ENCODE results near the gene CDH13.

The CDH13 gene

DNA sequence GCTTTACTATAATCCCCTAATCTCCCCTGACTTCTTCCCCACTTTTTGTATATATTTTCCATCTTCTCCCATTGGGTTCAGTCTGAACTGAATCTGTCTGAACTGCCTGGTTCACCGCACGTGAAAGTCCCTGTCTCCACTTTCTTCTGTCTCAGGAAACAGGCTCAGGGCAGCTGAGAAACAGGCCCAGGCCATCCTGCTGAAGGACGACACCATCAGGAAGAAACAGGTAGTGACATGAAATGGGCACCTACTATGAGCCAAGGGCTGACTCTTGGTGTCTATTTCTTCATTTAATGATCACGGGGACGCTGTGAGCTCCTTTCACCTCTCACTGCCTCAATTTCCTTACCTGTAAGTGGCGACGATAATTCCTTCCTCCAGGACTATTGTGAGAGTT lies 1090.5 kb downstream of the CDH13 start:
- TF ChIP-seq, protein P1, sequence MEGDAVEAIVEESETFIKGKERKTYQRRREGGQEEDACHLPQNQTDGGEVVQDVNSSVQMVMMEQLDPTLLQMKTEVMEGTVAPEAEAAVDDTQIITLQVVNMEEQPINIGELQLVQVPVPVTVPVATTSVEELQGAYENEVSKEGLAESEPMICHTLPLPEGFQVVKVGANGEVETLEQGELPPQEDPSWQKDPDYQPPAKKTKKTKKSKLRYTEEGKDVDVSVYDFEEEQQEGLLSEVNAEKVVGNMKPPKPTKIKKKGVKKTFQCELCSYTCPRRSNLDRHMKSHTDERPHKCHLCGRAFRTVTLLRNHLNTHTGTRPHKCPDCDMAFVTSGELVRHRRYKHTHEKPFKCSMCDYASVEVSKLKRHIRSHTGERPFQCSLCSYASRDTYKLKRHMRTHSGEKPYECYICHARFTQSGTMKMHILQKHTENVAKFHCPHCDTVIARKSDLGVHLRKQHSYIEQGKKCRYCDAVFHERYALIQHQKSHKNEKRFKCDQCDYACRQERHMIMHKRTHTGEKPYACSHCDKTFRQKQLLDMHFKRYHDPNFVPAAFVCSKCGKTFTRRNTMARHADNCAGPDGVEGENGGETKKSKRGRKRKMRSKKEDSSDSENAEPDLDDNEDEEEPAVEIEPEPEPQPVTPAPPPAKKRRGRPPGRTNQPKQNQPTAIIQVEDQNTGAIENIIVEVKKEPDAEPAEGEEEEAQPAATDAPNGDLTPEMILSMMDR (IDR thresholded peaks at IDR 0.05) = peak; percentile 13; the same call in 1 of the 2 replicates
- no peak for TF ChIP-seq ZFX (IDR thresholded peaks at IDR 0.05; ENCODE audit: borderline replicate concordance)
- H3K27ac ChIP-seq = no peak overlapping the region

DNA sequence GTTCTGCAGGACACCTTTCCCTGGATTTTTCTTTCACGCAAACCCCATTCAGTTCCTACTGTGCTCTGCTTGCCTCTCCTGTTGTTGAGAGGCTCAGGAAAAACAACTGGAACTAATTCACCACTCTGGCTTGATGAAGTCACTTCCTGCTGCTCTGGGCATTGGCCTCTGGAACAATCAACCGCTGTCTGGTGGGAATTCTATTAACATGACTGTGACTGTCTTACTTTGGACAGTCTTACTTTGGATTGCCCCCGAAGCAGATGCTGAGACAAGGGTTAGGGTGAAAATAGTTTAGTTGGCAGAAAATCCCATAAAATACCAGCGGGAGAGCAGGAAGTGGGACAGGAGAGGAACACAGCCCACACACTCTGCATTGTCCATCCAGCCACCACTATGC lies 1091.0 kb downstream of the CDH13 start:
- H3K27ac ChIP-seq = no peak overlapping the region
- TF ChIP-seq, protein P1 (IDR thresholded peaks at IDR 0.05) = no peak
- no peak for TF ChIP-seq ZFX (IDR thresholded peaks at IDR 0.05; ENCODE audit: borderline replicate concordance)

DNA sequence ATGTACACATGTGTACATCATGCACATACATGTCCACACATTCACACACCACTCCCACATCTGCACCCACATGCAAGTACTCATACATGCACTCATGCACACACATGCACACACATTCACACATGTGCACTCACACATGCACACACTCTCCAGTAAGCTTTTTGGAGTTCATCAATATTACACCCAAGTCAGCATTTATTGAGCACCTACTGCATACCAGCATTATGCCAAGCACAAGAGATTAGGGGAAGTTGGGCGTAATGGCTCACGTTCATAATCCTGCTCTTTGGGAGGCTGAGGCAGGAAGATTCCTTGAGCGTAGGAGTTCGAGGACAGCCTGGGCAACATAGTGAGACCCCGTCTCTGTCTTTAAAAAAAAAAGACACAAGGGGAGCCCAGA lies 1093.4 kb downstream of the CDH13 start:
- TF ChIP-seq, protein P1 (IDR thresholded peaks at IDR 0.05) = no peak
- TF ChIP-seq ZFX (IDR thresholded peaks at IDR 0.05; ENCODE audit: borderline replicate concordance) = no peak
- H3K27ac ChIP-seq = no peak overlapping the region

DNA sequence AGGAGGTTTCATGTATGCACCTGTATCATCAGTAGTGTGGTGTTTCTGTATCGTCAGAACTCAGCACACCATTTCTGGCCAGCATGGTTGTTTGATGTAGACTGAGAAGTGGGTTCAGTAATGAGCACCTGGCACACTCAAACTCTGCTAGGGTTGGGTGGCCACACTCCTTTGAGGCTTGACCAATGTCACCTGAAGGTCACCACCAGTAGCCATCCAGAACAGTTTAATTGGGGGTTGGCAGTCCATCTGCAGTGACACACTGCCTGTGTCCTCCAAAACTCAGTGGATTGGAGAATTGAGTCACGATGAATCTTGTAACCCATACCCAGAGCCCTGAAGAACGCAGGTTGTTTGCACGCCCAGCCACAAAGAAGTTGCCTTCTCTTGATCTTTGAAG lies 1094.2 kb downstream of the CDH13 start:
- TF ChIP-seq, protein P1 (IDR thresholded peaks at IDR 0.05) = no peak
- no peak for TF ChIP-seq ZFX (IDR thresholded peaks at IDR 0.05; ENCODE audit: borderline replicate concordance)
- no peak overlapping the region for H3K27ac ChIP-seq

DNA sequence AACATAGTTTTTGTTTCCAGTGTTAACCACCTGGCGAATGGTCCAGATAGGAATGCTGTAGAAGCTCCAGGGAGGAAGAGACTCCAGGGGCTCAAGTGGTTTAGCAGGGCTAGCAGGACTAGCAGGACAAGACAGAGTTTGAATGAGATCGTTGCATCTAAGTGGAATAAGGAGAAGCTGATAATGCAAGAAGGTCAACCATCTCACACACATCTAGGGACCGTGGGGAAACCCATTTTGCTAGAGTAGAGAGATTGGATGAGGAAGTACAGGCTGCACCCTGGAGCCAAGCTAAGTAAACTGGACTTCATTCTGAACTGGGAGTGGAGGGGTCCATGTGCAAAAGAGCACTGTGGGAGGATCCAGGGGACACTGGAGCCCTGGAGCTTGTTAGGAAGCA lies 1094.9 kb downstream of the CDH13 start:
- H3K27ac ChIP-seq = no peak overlapping the region
- TF ChIP-seq ZFX (IDR thresholded peaks at IDR 0.05; ENCODE audit: borderline replicate concordance) = no peak

DNA sequence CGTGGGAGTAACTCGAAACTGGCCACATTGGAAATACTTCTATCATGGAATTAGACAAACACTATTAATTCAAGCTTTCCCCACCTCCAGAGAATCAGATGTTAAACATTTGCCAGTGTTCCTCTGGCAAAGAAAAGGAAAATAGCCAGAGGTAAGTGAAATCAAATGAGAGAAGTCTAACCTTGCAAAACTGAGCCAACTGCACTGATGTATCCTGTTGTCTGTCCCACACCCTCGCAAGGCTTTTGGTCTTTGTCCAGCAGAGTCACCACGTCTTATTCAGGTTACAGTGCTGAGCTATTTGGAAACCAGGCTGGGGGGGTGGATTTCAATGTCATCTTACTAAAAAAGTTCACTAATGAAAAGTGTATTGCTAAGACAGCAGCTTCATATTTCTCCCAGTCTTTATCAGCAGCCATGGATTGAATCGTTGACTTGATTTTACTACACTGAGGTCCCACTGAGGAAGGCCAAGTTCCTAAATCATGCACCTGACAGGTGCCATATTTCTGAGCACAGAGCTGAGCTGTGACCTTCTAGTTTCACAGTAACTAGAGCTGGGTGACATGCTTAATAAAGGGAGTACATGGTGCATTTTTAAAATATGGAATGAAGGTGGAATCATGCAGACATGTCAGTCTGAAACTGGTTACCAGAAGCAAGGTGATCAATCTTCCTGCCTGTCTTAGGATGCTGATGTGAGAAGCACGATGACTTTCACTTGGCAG lies 1095.9 kb downstream of the CDH13 start:
- TF ChIP-seq ZFX (IDR thresholded peaks at IDR 0.05; ENCODE audit: borderline replicate concordance) = no peak
- TF ChIP-seq, protein P1 (IDR thresholded peaks at IDR 0.05) = no peak
- no peak overlapping the region for H3K27ac ChIP-seq

DNA sequence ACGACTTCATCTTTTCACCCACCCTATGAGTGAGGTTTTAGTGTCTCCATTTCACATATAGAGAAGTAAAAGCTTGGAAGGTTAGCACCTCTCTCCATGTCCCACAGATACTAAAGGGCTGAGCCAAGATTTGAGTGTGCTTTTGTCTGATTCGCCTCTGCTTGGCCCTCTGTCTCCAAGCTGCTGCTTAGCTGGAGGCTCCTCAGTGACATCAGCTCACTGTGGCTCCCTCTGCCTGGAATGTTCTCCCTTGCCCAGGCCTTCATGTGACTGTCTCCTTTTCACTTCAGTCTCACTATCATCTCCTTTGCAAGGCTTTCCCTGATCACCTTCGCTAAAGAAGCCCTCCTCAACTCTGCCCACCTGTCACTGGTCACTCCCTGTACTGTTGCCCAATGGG lies 1096.5 kb downstream of the CDH13 start:
- TF ChIP-seq, protein P1 (IDR thresholded peaks at IDR 0.05) = no peak
- TF ChIP-seq ZFX (IDR thresholded peaks at IDR 0.05; ENCODE audit: borderline replicate concordance) = no peak
- no peak overlapping the region for H3K27ac ChIP-seq

DNA sequence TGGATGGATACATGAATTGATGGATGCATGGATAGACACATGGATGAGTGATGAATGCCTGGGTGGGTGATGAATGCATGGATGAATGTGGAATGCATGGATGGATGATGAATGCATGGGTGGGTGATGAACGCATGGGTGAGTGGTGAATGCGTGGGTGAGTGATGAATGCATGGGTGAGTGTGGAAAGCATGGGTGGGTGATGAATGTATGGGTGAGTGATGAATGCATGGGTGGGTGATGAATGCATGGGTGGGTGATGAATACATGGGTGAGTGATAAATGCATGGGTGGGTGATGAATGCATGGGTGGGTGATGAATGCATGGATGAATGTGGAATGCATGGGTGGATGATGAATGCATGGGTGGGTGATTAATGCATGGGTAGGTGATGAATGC lies 1097.1 kb downstream of the CDH13 start:
- no peak overlapping the region for H3K27ac ChIP-seq
- TF ChIP-seq, protein P1 (IDR thresholded peaks at IDR 0.05) = no peak
- TF ChIP-seq ZFX (IDR thresholded peaks at IDR 0.05; ENCODE audit: borderline replicate concordance) = no peak
